HFFc6 (cell line): ENCODE data around the gene ZCCHC17. TPM values are rescaled to one million over a fixed set of nuclear protein-coding genes. Genes with fewer than 3 reads are reported as not detected.

Experiments
- DNase-seq: peaks from one replicate; pipeline ENCODE4 v3.0.0-alpha.2; 2018
- H3K27ac Mint-ChIP-seq: 2 replicates; pipeline ENCODE4 v1.8.0; 2020; ENCODE audit warnings: mild to moderate bottlenecking, mixed read lengths
- H3K27me3 Mint-ChIP-seq: 2 replicates; pipeline ENCODE4 v1.8.0; 2021; ENCODE audit warnings: mild to moderate bottlenecking, moderate library complexity, mixed read lengths; ENCODE audit not compliant: insufficient read depth
- H3K36me3 Mint-ChIP-seq: 2 replicates; pipeline ENCODE4 v1.8.0; 2021; ENCODE audit warnings: low read depth, mixed read lengths
- H3K4me1 Mint-ChIP-seq: 2 replicates; pipeline ENCODE4 v1.8.0; 2020; ENCODE audit warnings: low read depth, mixed read lengths
- H3K4me3 Mint-ChIP-seq: 2 replicates; pipeline ENCODE4 v1.8.0; 2020; ENCODE audit warnings: mild to moderate bottlenecking, moderate library complexity, mixed read lengths
- H3K9me3 Mint-ChIP-seq: 2 replicates; pipeline ENCODE4 v1.8.0; 2020; ENCODE audit warnings: mild to moderate bottlenecking, mixed read lengths
- total RNA-seq, 6 experiments: library from RNA; stranded (reverse); fragmentation: NEBNext Ultra II Directional; extraction: Animal tissue kit (Norgen Biotek cat#: 25700); gene quantifications; 2 replicates in 1 of 6; 3 replicates in 5 of 6; pipeline ENCODE4 v1.2.3, GENCODE V29; 2021
- TF ChIP-seq, protein P1 (sequence below): fragments of 200-600 bp; sonication (generic); IDR thresholded peaks from 2 replicates; pipeline ENCODE4 v1.5.0; 2021; ENCODE audit warnings: antibody characterized with exemption, mild to moderate bottlenecking

The ZCCHC17 gene
- total RNA-seq, 6 experiments from 2014 or later = 37.4 to 42.3 (median 38.6) TPM

GRCh38 chr1:31409946-31410858 lies 113.4 kb downstream of the ZCCHC17 start:
- Mint-ChIP-seq H3K36me3 (peaks cover 5% of the 10 kb centered on the region), H3K4me3 (peak overlapping the region; percentile 28), H3K27me3 (peaks cover 1% of the 10 kb centered on the region; the same call in 1 of the 2 replicates), H3K9me3 (no peaks in the 10 kb centered on the region), H3K4me1 (peaks cover 51% of the 10 kb centered on the region), H3K27ac (peak overlapping the region; percentile 48)
- TF ChIP-seq, protein P1, sequence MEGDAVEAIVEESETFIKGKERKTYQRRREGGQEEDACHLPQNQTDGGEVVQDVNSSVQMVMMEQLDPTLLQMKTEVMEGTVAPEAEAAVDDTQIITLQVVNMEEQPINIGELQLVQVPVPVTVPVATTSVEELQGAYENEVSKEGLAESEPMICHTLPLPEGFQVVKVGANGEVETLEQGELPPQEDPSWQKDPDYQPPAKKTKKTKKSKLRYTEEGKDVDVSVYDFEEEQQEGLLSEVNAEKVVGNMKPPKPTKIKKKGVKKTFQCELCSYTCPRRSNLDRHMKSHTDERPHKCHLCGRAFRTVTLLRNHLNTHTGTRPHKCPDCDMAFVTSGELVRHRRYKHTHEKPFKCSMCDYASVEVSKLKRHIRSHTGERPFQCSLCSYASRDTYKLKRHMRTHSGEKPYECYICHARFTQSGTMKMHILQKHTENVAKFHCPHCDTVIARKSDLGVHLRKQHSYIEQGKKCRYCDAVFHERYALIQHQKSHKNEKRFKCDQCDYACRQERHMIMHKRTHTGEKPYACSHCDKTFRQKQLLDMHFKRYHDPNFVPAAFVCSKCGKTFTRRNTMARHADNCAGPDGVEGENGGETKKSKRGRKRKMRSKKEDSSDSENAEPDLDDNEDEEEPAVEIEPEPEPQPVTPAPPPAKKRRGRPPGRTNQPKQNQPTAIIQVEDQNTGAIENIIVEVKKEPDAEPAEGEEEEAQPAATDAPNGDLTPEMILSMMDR = no peak
- DNase-seq = peak; percentile 35

DNA sequence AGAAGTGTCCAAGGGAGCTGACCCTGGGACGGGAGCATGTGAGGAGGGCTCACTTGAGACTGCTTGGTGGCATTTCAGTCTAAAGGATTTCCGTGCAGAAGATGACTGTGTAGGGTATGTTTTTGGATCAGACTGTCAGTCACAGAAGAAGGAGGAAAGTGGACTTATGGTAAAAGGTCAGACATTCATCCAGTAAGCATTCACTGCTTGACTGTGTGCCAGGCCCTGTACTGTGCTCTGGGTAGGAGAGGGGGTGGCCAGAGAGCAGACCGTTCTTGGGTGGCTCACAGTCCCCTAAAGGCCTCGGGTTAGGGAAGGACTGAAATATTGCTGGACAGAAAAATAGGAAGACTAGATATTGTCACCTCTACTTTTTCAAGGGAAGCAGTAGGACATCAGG lies 114.0 kb downstream of the ZCCHC17 start:
- Mint-ChIP-seq H3K4me1 (peaks cover 58% of the 10 kb centered on the region), H3K36me3 (peaks cover 12% of the 10 kb centered on the region), H3K9me3 (no peaks in the 10 kb centered on the region), H3K27me3 (peaks cover 1% of the 10 kb centered on the region; the same call in 1 of the 2 replicates), H3K4me3 (peak overlapping the region; percentile 28), H3K27ac (peak overlapping the region; percentile 48)
- peak; percentile 37 for DNase-seq
- TF ChIP-seq, protein P1 = no peak

DNA sequence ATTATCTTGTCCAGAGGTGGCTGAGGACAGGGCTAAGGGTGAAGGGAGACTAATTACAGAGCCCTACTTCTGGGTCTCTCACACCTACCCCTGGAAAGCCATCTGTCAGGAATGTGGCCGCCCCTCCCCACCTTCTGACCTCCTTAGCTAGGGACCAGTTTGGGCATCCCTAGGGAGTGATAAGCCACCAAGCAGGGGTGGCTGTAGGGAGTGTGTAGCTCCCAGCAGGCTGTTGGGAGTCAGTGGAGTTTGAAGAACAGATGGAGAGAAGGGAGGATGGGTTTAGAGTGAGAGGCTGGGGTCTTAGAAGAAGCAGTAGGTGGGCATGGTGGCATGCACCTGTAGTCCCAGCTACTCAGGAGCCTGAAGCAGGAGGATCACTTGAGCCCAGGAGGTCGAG lies 115.4 kb downstream of the ZCCHC17 start:
- Mint-ChIP-seq H3K36me3 (peaks cover 21% of the 10 kb centered on the region), H3K27ac (peak overlapping the region; percentile 68), H3K9me3 (no peaks in the 10 kb centered on the region), H3K4me1 (peaks cover 69% of the 10 kb centered on the region), H3K27me3 (peaks cover under 1% of the 10 kb centered on the region; the same call in 1 of the 2 replicates), H3K4me3 (peak overlapping the region; percentile 84)
- TF ChIP-seq, protein P1 = no peak
- DNase-seq = no peak

DNA sequence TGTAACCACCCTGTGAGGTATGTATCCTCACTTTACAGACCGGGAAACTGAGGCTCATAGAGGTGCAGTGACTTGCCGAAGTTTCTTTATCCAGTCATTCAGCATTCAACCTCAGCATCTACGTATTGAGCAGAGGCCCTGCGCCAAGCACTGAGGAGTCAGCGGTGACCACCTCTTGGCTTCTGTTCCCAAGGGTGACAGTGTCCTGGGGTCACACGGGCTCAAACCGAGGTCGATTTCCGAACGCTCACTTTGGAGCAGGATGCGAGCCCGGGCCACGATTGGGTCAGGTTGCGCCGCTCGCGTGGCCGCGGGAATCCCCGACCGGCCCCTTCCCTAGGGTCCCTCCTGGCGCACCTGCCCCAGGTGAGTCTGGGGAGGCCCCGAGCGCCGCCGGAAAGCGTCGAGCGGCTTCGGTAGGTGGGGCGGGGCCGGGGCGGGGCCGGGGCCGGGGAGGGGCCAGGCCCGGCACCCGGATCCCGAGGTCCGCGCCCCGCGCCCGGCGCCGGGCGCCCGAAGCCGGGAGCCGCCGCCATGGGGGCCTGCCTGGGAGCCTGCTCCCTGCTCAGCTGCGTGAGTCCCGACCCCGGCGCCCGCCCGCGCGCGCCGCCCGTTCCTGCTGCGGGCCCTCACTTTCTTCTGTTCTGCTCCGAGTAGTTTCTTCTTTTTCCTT lies 116.0 kb downstream of the ZCCHC17 start, which contains the start of gene SERINC2:
Gene SERINC2 (plus strand): TSS at position 482 of the 673 bp plus-strand sequence. CDS start 53 bp downstream, at position 535.
- Mint-ChIP-seq H3K4me3 (peak within 1 kb of the TSS; percentile 98), H3K36me3 (peaks cover 27% of the 10 kb centered on the region), H3K9me3 (no peaks in the 10 kb centered on the region), H3K4me1 (peaks cover 75% of the 10 kb centered on the region), H3K27ac (peak within 1 kb of the TSS; percentile 89), H3K27me3 (no peaks in the 10 kb centered on the region)
- no peak for DNase-seq
- TF ChIP-seq, protein P1 = no peak

- Mint-ChIP-seq H3K4me3 (peak overlapping the region; percentile 98), H3K27me3 (no peaks in the 10 kb centered on the region), H3K9me3 (no peaks in the 10 kb centered on the region), H3K4me1 (peaks cover 77% of the 10 kb centered on the region), H3K27ac (peak overlapping the region; percentile 89), H3K36me3 (peaks cover 28% of the 10 kb centered on the region)
- DNase-seq = peak; percentile 48
- TF ChIP-seq, protein P1 = no peak
Observed at GRCh38 chr1:31413405-31414001, 116.7 kb downstream of the ZCCHC17 start.
